PC-3 (cell line): Measurements from ENCODE around the gene INVS. TPM values are rescaled to one million over a fixed set of nuclear protein-coding genes. Genes with fewer than 3 reads are reported as not detected.

ENCODE experiments used
- ATAC-seq: fragments of 200-7000 bp; cut with Tn5 transposase; 2 replicates; pipeline ENCODE4 v1.9.1; 2020; ENCODE audit warnings: mild to moderate bottlenecking, moderate library complexity
- BruUV-seq: library from RNA; stranded (reverse); fragments of 400-500 nt; replicated peaks from 2 replicates; lab custom pipeline; 2021; lab: Mats Ljungman, UMichigan
- CTCF ChIA-PET: fragments of 300-600 bp; sonication (Branson Sonifier 250); formaldehyde crosslinking; loops from one replicate; lab custom pipeline; 2022; ENCODE audit warnings: antibody characterized with exemption; lab: Charles Lee
- POLR2A ChIA-PET: fragments of 300-600 bp; sonication (Branson Sonifier 250); formaldehyde crosslinking; loops from one replicate; lab custom pipeline; 2022; ENCODE audit warnings: antibody characterized with exemption; ENCODE audit not compliant: unreplicated experiment; lab: Charles Lee
- DNase-seq: peaks from one replicate; pipeline ENCODE4 v3.0.0-alpha.2; 2015
- H2AFZ ChIP-seq: fragments of 300-600 bp; sonication (generic); 2 replicates; pipeline ENCODE4 v1.6.0; 2016; ENCODE audit warnings: antibody characterized with exemption, low read length
- H3F3A ChIP-seq: fragments of 300-600 bp; sonication (generic); one replicate; pipeline ENCODE4 v1.6.0; 2017; ENCODE audit warnings: antibody characterized with exemption, low read length, control low read depth, mild to moderate bottlenecking; ENCODE audit not compliant: unreplicated experiment
- H3K27ac ChIP-seq: fragments of 300-600 bp; sonication (generic); 2 replicates; pipeline ENCODE4 v1.5.1; 2016; ENCODE audit warnings: mild to moderate bottlenecking, low read length
- H3K27me3 ChIP-seq: fragments of 300-600 bp; sonication (generic); 2 replicates; pipeline ENCODE4 v1.6.1; 2016; ENCODE audit warnings: low read length, mixed read lengths
- H3K36me3 ChIP-seq: fragments of 300-600 bp; sonication (generic); 2 replicates; pipeline ENCODE4 v1.6.1; 2016; ENCODE audit warnings: low read depth, mixed run types, low read length, mixed read lengths
- H3K4me1 ChIP-seq: fragments of 300-600 bp; sonication (generic); 2 replicates; pipeline ENCODE4 v1.5.1; 2016; ENCODE audit warnings: low read length; ENCODE audit not compliant: insufficient read depth
- H3K4me2 ChIP-seq: fragments of 300-600 bp; sonication (generic); 2 replicates; pipeline ENCODE4 v1.6.0; 2016; ENCODE audit warnings: low read length
- H3K4me3 ChIP-seq: fragments of 300-600 bp; sonication (generic); 2 replicates; pipeline ENCODE4 v1.5.1; 2016; ENCODE audit warnings: mild to moderate bottlenecking, low read length, mixed read lengths
- H3K79me2 ChIP-seq: fragments of 300-600 bp; sonication (generic); 2 replicates; pipeline ENCODE4 v1.6.1; 2017; ENCODE audit warnings: low read length, mixed read lengths
- H3K9ac ChIP-seq: fragments of 300-600 bp; sonication (generic); 2 replicates; pipeline ENCODE4 v1.6.0; 2016; ENCODE audit warnings: mild to moderate bottlenecking, low read length
- H3K9me2 ChIP-seq: fragments of 300-600 bp; sonication (generic); replicated peaks from 2 replicates; pipeline ENCODE4 v1.6.1; 2016; ENCODE audit warnings: mixed run types, low read length, mixed read lengths
- H3K9me3 ChIP-seq: fragments of 300-600 bp; sonication (generic); 2 replicates; pipeline ENCODE4 v1.6.1; 2016; ENCODE audit warnings: low read length, mixed read lengths
- H4K20me1 ChIP-seq: fragments of 300-600 bp; sonication (generic); 2 replicates; pipeline ENCODE4 v1.6.1; 2016; ENCODE audit warnings: low read length, mixed read lengths
- CTCF ChIP-seq: fragments of 300-600 bp; sonication (generic); conservative IDR thresholded peaks from 2 replicates; pipeline ENCODE4 v1.5.1; 2017; ENCODE audit warnings: antibody characterized with exemption, low read depth, mild to moderate bottlenecking, low read length
- EZH2 ChIP-seq: fragments of 300-600 bp; sonication (generic); IDR thresholded peaks from one replicate; pipeline ENCODE4 v1.6.1; 2017; ENCODE audit warnings: antibody characterized with exemption, mild to moderate bottlenecking, low read length; ENCODE audit not compliant: unreplicated experiment
- EZH2phosphoT487 ChIP-seq: fragments of 300-600 bp; sonication (generic); IDR thresholded peaks from 2 replicates; pipeline ENCODE4 v1.6.1; 2018; ENCODE audit warnings: mild to moderate bottlenecking, antibody characterized with exemption, low read length, borderline replicate concordance
- intact Hi-C: fragments of 100-400 bp; cut with micrococcal nuclease; formaldehyde crosslinking; loops from 2 replicates; pipeline ENCODE4 v1.9.0; 2023
- total RNA-seq: library from RNA; depleted of rRNA; stranded (reverse); fragments of >200 nt; gene quantifications from 2 replicates; pipeline ENCODE4 v1.2.3, GENCODE V29; 2014

Gene INVS
- total RNA-seq, 1 experiment from 2014 or later, result 8.9 TPM

- Histone ChIP-seq H3K4me3 (peak overlapping the region; percentile 99), H3K4me1 (peaks cover 30% of the 10 kb centered on the region), H3K4me2 (peak overlapping the region; percentile 98), H3K9me2 (no peaks in the 10 kb centered on the region), H3K27ac (0 out of 2 replicates have a peak overlapping the region, but pooled peaks have one; percentile 25), H3K9me3 (no peaks in the 10 kb centered on the region), H3K27me3 (no peaks in the 10 kb centered on the region), H2AFZ (peak overlapping the region; percentile 97), H3F3A (no peaks in the 10 kb centered on the region), H3K79me2 (peaks cover 43% of the 10 kb centered on the region), H3K36me3 (0 out of 2 replicates have a peak, but pooled peaks cover 2% of the 10 kb centered on the region), H4K20me1 (0 out of 2 replicates have a peak, but pooled peaks cover 11% of the 10 kb centered on the region), H3K9ac (peak overlapping the region; percentile 64)
- intact Hi-C loops, result no loop called here
- ATAC-seq (no peak), DNase-seq (no peak)
- ChIA-PET POLR2A (no interaction called here), CTCF (no interaction called here)
- no peak for TF ChIP-seq EZH2
- TF ChIP-seq CTCF, result no peak
- no peak for TF ChIP-seq EZH2phosphoT487
- no TSS peak for BruUV-seq
Measured at GRCh38 chr9:100100146-100100667, 1.2 kb downstream of the INVS start.

- no peaks in the 10 kb centered on the region for H3K27me3 ChIP-seq
- 0 out of 2 replicates have a peak, but pooled peaks cover 6% of the 10 kb centered on the region for H4K20me1 ChIP-seq
- TF ChIP-seq EZH2 (no peak), CTCF (no peak)
- no TSS peak for BruUV-seq
- H3K4me2 ChIP-seq, result no peak overlapping the region
- no peaks in the 10 kb centered on the region for H3K9me3 ChIP-seq
- CTCF ChIA-PET, result no interaction called here
- H3K79me2 ChIP-seq, result peaks cover 30% of the 10 kb centered on the region
- H3F3A ChIP-seq, result no peaks in the 10 kb centered on the region
- H3K36me3 ChIP-seq, result 0 out of 2 replicates have a peak, but pooled peaks cover 5% of the 10 kb centered on the region
- POLR2A ChIA-PET, result no interaction called here
- no peak overlapping the region for H3K4me3 ChIP-seq
- H3K9me2 ChIP-seq, result no peaks in the 10 kb centered on the region
- no peak for ATAC-seq
- no peak overlapping the region for H3K9ac ChIP-seq
- H3K4me1 ChIP-seq, result peaks cover 22% of the 10 kb centered on the region
- no peak overlapping the region for H2AFZ ChIP-seq
- no peak for DNase-seq
- intact Hi-C loops, result no loop called here
- H3K27ac ChIP-seq, result no peak overlapping the region
Measured at GRCh38 chr9:100101608-100102007, 2.6 kb downstream of the INVS start.

GRCh38 chr9:100104314-100104713, 5.3 kb downstream of the INVS start:
- POLR2A ChIA-PET, result no interaction called here
- DNase-seq, result peak; percentile 55
- 0 out of 2 replicates have a peak, but pooled peaks have one; percentile 16 for ATAC-seq
- Histone ChIP-seq H3K9me2 (no peaks in the 10 kb centered on the region), H3K36me3 (0 out of 2 replicates have a peak, but pooled peaks cover 5% of the 10 kb centered on the region), H3K4me3 (no peak overlapping the region), H3K9ac (no peak overlapping the region), H3K4me2 (no peak overlapping the region), H3K4me1 (peaks cover 11% of the 10 kb centered on the region), H3F3A (no peaks in the 10 kb centered on the region), H3K27me3 (no peaks in the 10 kb centered on the region), H3K79me2 (peaks cover 9% of the 10 kb centered on the region), H2AFZ (no peak overlapping the region), H4K20me1 (no peaks in the 10 kb centered on the region), H3K27ac (peak overlapping the region; percentile 59), H3K9me3 (no peaks in the 10 kb centered on the region)
- CTCF ChIA-PET, result no interaction called here
- TF ChIP-seq CTCF (no peak), EZH2 (no peak), EZH2phosphoT487 (no peak)
- intact Hi-C loops, result no loop called here
- BruUV-seq, result no TSS peak
